K562 (cell line): ENCODE results near the gene FAM149B1. TPM values are rescaled to one million over a fixed set of nuclear protein-coding genes. Genes with fewer than 3 reads are reported as not detected.

ENCODE experiments used
- BMI1 ChIP-seq: fragments of 150-350 bp; IDR thresholded peaks from 2 replicates; pipeline ENCODE4 v1.6.1; 2014; ENCODE audit warnings: low read length
- BRD4 ChIP-seq: fragments of 200-600 bp; sonication (generic); IDR thresholded peaks from 2 replicates; pipeline ENCODE4 v1.6.1; 2017; ENCODE audit warnings: inconsistent platforms
- FIP1L1 ChIP-seq: fragments of 200-400 bp; formaldehyde crosslinking; IDR thresholded peaks from 2 replicates; pipeline ENCODE4 v1.6.1; 2018; ENCODE audit warnings: mild to moderate bottlenecking, low read depth, low read length; ENCODE audit not compliant: poor library complexity, severe bottlenecking
- FOXK1 ChIP-seq: sonication (generic); formaldehyde crosslinking; IDR thresholded peaks from 2 replicates; pipeline ENCODE4 v1.8.0; 2022; ENCODE audit warnings: missing genetic modification reagents, mild to moderate bottlenecking, borderline replicate concordance
- HINFP ChIP-seq: fragments of 450-650 bp; conservative IDR thresholded peaks from 2 replicates; pipeline ENCODE4 v1.6.1; 2016; ENCODE audit warnings: missing genetic modification characterization, low read depth, mild to moderate bottlenecking, control low read depth, missing compliant biosample characterization
- MAZ ChIP-seq, 2 experiments: fragments of 450-650 bp in 1 of 2; sonication (generic) in 1 of 2; formaldehyde crosslinking; IDR thresholded peaks in 1 of 2; conservative IDR thresholded peaks in 1 of 2; 2 replicates each; pipeline versions ENCODE4 v1.4.0 to v1.5.0; 2020; ENCODE audit warnings: mild to moderate bottlenecking in 1 of 2, missing genetic modification reagents in 1 of 2
- MBD2 ChIP-seq: sonication (generic); IDR thresholded peaks from 2 replicates; pipeline ENCODE4 v1.6.1; 2016; ENCODE audit warnings: low read depth, borderline replicate concordance
- PHF8 ChIP-seq: fragments of 200-600 bp; sonication (generic); IDR thresholded peaks from 2 replicates; pipeline ENCODE4 v1.6.1; 2012; ENCODE audit warnings: mixed run types, mild to moderate bottlenecking, inconsistent platforms, low read length, moderate library complexity, borderline replicate concordance
- TBL1XR1 ChIP-seq, 2 experiments: IDR thresholded peaks; 2 replicates each; pipeline ENCODE4 v1.6.1; 2012; ENCODE audit warnings: improper control_type of control experiment in 2 of 2, low read length in 2 of 2, mild to moderate bottlenecking in 1 of 2
- ZBTB12 ChIP-seq: fragments of 250-450 bp; sonication (Bioruptor Pico); IDR thresholded peaks from 2 replicates; pipeline ENCODE4 v1.4.0; 2020
- ZBTB7A ChIP-seq: IDR thresholded peaks from 2 replicates; pipeline ENCODE4 v1.6.1; 2011; ENCODE audit warnings: low read depth, mild to moderate bottlenecking, low read length, moderate library complexity, borderline replicate concordance; ENCODE audit not compliant: control insufficient read depth
- ZNF143 ChIP-seq: sonication (generic); formaldehyde crosslinking; IDR thresholded peaks from 2 replicates; pipeline ENCODE4 v1.9.0; 2022; ENCODE audit warnings: mild to moderate bottlenecking, missing genetic modification reagents
- ZNF212 ChIP-seq: fragments of 450-650 bp; formaldehyde crosslinking; IDR thresholded peaks from 2 replicates; pipeline ENCODE4 v1.4.0; 2020; ENCODE audit warnings: mild to moderate bottlenecking
- ZNF263 ChIP-seq: sonication (generic); formaldehyde crosslinking; IDR thresholded peaks from 2 replicates; pipeline ENCODE4 v1.8.0; 2022; ENCODE audit warnings: mild to moderate bottlenecking, missing genetic modification reagents, borderline replicate concordance
- polyA plus RNA-seq, 8 experiments: library from polyadenylated mRNA; depleted of rRNA in 4 of 8; stranded (reverse) in 5 of 8; unstranded in 3 of 8; fragments of >200 nt; fragmentation: Nextera tagmentation in 2 of 8; fragmentation: Illumina TruSeq in 1 of 8; extraction: Ambion mirVana in 2 of 8; extraction: Trizol in 1 of 8; gene quantifications; 2 replicates each; pipeline versions ENCODE4 v1.2.1 to v1.2.3, GENCODE V29; 2011 to 2014; ENCODE audit warnings: inconsistent platforms in 1 of 8, missing spikeins in 1 of 8
- total RNA-seq, 7 experiments: library from RNA; depleted of rRNA in 6 of 7; stranded (reverse); fragments of >200 nt in 6 of 7; fragmentation: Illumina TruSeq in 2 of 7; extraction: Trizol in 2 of 7; gene quantifications; 2 replicates each; pipeline versions ENCODE4 v1.2.1 to v1.2.3, GENCODE V29; 2011 to 2021; ENCODE audit warnings: low replicate concordance in 1 of 7
- TF ChIP-seq, protein P1 (sequence below): sonication (generic); formaldehyde crosslinking; IDR thresholded peaks from 2 replicates; pipeline ENCODE4 v1.8.0; 2022; ENCODE audit warnings: mild to moderate bottlenecking, missing genetic modification reagents
- TF ChIP-seq, protein P2 (sequence below): IDR thresholded peaks from 3 replicates; pipeline ENCODE4 v1.6.1; 2011; ENCODE audit warnings: borderline replicate concordance, mild to moderate bottlenecking, moderate library complexity; ENCODE audit not compliant: insufficient read length; ENCODE audit errors: extremely low read depth
- TF ChIP-seq, protein P3 (sequence below), 2 experiments: fragments of 450-650 bp in 1 of 2; sonication (generic) in 1 of 2; formaldehyde crosslinking in 1 of 2; IDR thresholded peaks in 1 of 2; conservative IDR thresholded peaks in 1 of 2; 2 replicates each; pipeline versions ENCODE4 v1.6.1 to v1.8.1; 2016 to 2023; ENCODE audit warnings: mild to moderate bottlenecking in 2 of 2, moderate library complexity in 2 of 2, inconsistent platforms in 1 of 2, missing genetic modification reagents in 1 of 2

The FAM149B1 gene
- total and polyA plus RNA-seq, 9 of the 15 experiments (the other 6 are each of a cell fraction or from before 2014, with no cell fraction given) = 4.2 to 18.5 (median 9.3) TPM

GRCh38 chr10:73246646-73247508 lies 79.0 kb downstream of the FAM149B1 start, which contains the start of gene DNAJC9 (continued):
- TF ChIP-seq, protein P1, sequence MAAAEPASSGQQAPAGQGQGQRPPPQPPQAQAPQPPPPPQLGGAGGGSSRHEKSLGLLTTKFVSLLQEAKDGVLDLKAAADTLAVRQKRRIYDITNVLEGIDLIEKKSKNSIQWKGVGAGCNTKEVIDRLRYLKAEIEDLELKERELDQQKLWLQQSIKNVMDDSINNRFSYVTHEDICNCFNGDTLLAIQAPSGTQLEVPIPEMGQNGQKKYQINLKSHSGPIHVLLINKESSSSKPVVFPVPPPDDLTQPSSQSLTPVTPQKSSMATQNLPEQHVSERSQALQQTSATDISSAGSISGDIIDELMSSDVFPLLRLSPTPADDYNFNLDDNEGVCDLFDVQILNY (CRISPR knock-in tag) = peak; percentile 53; the same call in 1 of the 2 replicates
- TF ChIP-seq, protein P2, sequence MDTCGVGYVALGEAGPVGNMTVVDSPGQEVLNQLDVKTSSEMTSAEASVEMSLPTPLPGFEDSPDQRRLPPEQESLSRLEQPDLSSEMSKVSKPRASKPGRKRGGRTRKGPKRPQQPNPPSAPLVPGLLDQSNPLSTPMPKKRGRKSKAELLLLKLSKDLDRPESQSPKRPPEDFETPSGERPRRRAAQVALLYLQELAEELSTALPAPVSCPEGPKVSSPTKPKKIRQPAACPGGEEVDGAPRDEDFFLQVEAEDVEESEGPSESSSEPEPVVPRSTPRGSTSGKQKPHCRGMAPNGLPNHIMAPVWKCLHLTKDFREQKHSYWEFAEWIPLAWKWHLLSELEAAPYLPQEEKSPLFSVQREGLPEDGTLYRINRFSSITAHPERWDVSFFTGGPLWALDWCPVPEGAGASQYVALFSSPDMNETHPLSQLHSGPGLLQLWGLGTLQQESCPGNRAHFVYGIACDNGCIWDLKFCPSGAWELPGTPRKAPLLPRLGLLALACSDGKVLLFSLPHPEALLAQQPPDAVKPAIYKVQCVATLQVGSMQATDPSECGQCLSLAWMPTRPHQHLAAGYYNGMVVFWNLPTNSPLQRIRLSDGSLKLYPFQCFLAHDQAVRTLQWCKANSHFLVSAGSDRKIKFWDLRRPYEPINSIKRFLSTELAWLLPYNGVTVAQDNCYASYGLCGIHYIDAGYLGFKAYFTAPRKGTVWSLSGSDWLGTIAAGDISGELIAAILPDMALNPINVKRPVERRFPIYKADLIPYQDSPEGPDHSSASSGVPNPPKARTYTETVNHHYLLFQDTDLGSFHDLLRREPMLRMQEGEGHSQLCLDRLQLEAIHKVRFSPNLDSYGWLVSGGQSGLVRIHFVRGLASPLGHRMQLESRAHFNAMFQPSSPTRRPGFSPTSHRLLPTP = no peak
- TF ChIP-seq ZNF143 (CRISPR knock-in tag) (peak; percentile 49; the same call in 1 of the 2 replicates), HINFP (tag) (peak; percentile 70; the same call in 1 of the 2 replicates), FOXK1 (CRISPR knock-in tag) (peak; percentile 86), ZNF212 (CRISPR knock-in tag) (peak; percentile 87; the same call in 1 of the 2 replicates), ZNF263 (CRISPR knock-in tag) (peak; percentile 75; the same call in 1 of the 2 replicates), PHF8 (peak; percentile 100; the same call in 1 of the 2 replicates), MBD2 (peak; percentile 78), TBL1XR1 (IDR thresholded peaks at IDR 0.05; ENCODE audit: low read length in 2 of 2) (peak; percentile 13 to 46; a peak in 2 of 4 replicates), MAZ (CRISPR knock-in tag; conservative IDR thresholded peaks at IDR 0.05 in 1 of 2, IDR thresholded peaks at IDR 0.05 in 1 of 2) (peak; percentile 96 to 97), BMI1 (no peak), BRD4 (no peak; the same call in none of the 2 replicates), ZBTB7A (peak; percentile 85; the same call in 1 of the 2 replicates), ZBTB12 (CRISPR knock-in tag) (peak; percentile 64; the same call in 1 of the 2 replicates), FIP1L1 (peak; percentile 99)
- TF ChIP-seq, protein P3, sequence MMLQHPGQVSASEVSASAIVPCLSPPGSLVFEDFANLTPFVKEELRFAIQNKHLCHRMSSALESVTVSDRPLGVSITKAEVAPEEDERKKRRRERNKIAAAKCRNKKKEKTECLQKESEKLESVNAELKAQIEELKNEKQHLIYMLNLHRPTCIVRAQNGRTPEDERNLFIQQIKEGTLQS (IDR thresholded peaks at IDR 0.05) = 0 out of 2 replicates have a peak, but pooled peaks have one; percentile 14
- TF ChIP-seq, protein P3 (CRISPR knock-in tag; conservative IDR thresholded peaks at IDR 0.05) = 0 out of 2 replicates have a peak, but pooled peaks have one; percentile 25
